PFSK-1 (cell line): ENCODE results near the gene KRTAP5-1.

ENCODE experiments used
- FOXP2 ChIP-seq: optimal IDR thresholded peaks from 2 replicates; pipeline ENCODE3; 2011; ENCODE audit warnings: borderline replicate concordance, control low read depth, inconsistent platforms; ENCODE audit not compliant: insufficient read depth; ENCODE audit errors: extremely low read length, extremely low read depth
- POLR2AphosphoS5 ChIP-seq: IDR thresholded peaks from 2 replicates; pipeline ENCODE4 v1.6.1; 2012; ENCODE audit warnings: low read depth, mild to moderate bottlenecking, control low read depth, low read length, moderate library complexity
- SIN3A ChIP-seq: IDR thresholded peaks from 2 replicates; pipeline ENCODE4 v1.6.1; 2012; ENCODE audit warnings: mild to moderate bottlenecking, low read length, moderate library complexity, borderline replicate concordance; ENCODE audit not compliant: insufficient read depth
- TAF1 ChIP-seq: IDR thresholded peaks from 2 replicates; pipeline ENCODE4 v1.6.1; 2012; ENCODE audit warnings: low read length, control low read depth, borderline replicate concordance; ENCODE audit not compliant: insufficient read depth
- TF ChIP-seq, protein P1 (sequence below), 2 experiments: IDR thresholded peaks; 2 replicates each; pipeline versions ENCODE4 v1.6.1 to v1.8.0; 2011 to 2012; ENCODE audit warnings: low read depth in 2 of 2, low read length in 2 of 2, control low read depth in 1 of 2, inconsistent platforms in 1 of 2, mild to moderate bottlenecking in 1 of 2, moderate library complexity in 1 of 2; ENCODE audit not compliant: insufficient read depth in 1 of 2

The KRTAP5-1 gene

DNA sequence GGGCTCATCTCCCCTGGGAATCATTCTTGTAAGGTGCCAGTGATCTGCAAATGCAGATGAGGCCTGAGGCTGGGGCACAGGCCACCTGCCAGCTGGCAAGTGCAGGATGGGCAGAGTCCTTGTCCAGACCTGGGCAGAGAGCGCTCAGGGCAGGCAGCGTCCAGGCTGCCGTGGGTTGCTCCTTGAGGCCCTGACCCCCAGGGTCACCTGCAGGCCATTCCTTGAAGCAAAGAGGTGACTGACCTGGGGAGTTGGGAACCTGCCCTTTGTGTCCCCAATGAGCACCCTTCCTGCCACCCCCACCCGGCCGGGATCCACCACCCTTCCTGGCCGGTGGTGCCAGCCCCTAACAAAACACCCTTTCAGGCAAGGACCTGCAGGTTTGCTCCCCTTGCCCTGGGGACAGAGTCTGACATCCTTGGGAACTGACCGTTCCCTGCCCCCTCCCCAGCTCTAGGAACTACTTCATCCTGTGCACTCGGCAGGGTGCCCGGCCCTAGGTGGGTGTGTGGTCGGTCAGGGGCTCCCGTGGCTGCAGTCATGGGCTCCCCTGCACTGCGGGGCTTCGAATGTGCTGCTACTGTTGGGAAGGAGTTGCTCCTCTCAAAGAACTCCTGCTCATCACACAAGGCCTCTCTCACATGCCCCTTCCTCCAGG, 41.3 kb downstream of the KRTAP5-1 start:
- TF ChIP-seq POLR2AphosphoS5, result no peak
- no peak for TF ChIP-seq FOXP2
- TF ChIP-seq TAF1, result no peak
- TF ChIP-seq, protein P1, sequence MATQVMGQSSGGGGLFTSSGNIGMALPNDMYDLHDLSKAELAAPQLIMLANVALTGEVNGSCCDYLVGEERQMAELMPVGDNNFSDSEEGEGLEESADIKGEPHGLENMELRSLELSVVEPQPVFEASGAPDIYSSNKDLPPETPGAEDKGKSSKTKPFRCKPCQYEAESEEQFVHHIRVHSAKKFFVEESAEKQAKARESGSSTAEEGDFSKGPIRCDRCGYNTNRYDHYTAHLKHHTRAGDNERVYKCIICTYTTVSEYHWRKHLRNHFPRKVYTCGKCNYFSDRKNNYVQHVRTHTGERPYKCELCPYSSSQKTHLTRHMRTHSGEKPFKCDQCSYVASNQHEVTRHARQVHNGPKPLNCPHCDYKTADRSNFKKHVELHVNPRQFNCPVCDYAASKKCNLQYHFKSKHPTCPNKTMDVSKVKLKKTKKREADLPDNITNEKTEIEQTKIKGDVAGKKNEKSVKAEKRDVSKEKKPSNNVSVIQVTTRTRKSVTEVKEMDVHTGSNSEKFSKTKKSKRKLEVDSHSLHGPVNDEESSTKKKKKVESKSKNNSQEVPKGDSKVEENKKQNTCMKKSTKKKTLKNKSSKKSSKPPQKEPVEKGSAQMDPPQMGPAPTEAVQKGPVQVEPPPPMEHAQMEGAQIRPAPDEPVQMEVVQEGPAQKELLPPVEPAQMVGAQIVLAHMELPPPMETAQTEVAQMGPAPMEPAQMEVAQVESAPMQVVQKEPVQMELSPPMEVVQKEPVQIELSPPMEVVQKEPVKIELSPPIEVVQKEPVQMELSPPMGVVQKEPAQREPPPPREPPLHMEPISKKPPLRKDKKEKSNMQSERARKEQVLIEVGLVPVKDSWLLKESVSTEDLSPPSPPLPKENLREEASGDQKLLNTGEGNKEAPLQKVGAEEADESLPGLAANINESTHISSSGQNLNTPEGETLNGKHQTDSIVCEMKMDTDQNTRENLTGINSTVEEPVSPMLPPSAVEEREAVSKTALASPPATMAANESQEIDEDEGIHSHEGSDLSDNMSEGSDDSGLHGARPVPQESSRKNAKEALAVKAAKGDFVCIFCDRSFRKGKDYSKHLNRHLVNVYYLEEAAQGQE (IDR thresholded peaks at IDR 0.05; ENCODE audit: insufficient read depth in 1 of 2, low read depth in 2 of 2, low read length in 2 of 2), result no peak
- TF ChIP-seq SIN3A, result no peak

GRCh38 chr11:1542267-1542666, 42.8 kb downstream of the KRTAP5-1 start:
- TF ChIP-seq SIN3A (no peak), FOXP2 (no peak), POLR2AphosphoS5 (no peak), TAF1 (no peak)
- TF ChIP-seq, protein P1 (IDR thresholded peaks at IDR 0.05; ENCODE audit: insufficient read depth in 1 of 2, low read depth in 2 of 2, low read length in 2 of 2), result no peak

GRCh38 chr11:1541474-1542204, 43.4 kb downstream of the KRTAP5-1 start:
- TF ChIP-seq SIN3A (no peak), FOXP2 (no peak), TAF1 (no peak), POLR2AphosphoS5 (no peak)
- TF ChIP-seq, protein P1 (IDR thresholded peaks at IDR 0.05; ENCODE audit: insufficient read depth in 1 of 2, low read depth in 2 of 2, low read length in 2 of 2), result no peak

DNA sequence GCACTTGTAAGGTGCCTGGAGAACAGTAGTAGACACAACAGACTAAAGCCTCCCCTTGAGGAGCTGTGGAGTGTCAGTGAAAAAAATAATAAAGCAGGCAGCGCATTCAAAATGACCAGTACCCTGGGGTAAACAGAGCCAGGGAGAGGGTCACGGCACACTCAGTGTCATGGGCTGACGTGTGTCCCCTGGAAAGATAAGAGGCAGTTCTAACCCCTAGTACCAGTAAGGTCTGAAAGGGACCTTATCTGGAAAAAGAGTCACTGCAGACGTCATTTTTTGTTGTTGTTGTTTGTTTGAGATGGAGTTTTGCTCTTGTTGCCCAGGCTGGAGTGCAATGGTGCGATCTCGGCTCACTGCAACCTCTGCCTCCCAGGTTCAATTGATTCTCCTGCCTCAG, 45.0 kb downstream of the KRTAP5-1 start:
- TF ChIP-seq POLR2AphosphoS5 (no peak), SIN3A (no peak), TAF1 (no peak), FOXP2 (no peak)
- TF ChIP-seq, protein P1 (IDR thresholded peaks at IDR 0.05; ENCODE audit: insufficient read depth in 1 of 2, low read depth in 2 of 2, low read length in 2 of 2), result no peak
